IMR-90 (cell line): ENCODE measurements around the gene SERINC3. TPM values are rescaled to one million over a fixed set of nuclear protein-coding genes. Genes with fewer than 3 reads are reported as not detected.

ENCODE experiments used
- ATAC-seq: fragments of 200-7000 bp; cut with Tn5 transposase; 2 replicates; pipeline ENCODE4 v1.9.1; 2020; ENCODE audit warnings: low read depth, mild to moderate bottlenecking, moderate library complexity
- BruUV-seq: library from RNA; stranded (reverse); fragments of 400-500 nt; replicated peaks from 2 replicates; lab custom pipeline; 2021; lab: Mats Ljungman, UMichigan
- CTCF ChIA-PET: fragments of 300-600 bp; formaldehyde crosslinking; extraction: SDS; loops from one replicate; lab custom pipeline; 2021; ENCODE audit warnings: antibody characterized with exemption; lab: Yijun Ruan, JAX
- POLR2A ChIA-PET: fragments of 300-600 bp; sonication (Branson Sonifier 250); formaldehyde crosslinking; loops from one replicate; lab custom pipeline; 2022; ENCODE audit warnings: antibody characterized with exemption; ENCODE audit not compliant: unreplicated experiment; lab: Charles Lee
- DNase-seq: peaks from one replicate; pipeline ENCODE4 v3.0.0; 2013
- H2AFZ ChIP-seq: replicated peaks from 2 replicates; pipeline ENCODE3; 2013; ENCODE audit warnings: low read length, mild to moderate bottlenecking; ENCODE audit not compliant: poor library complexity
- H2AK5ac ChIP-seq: 2 replicates; pipeline ENCODE4 v1.6.1; 2013; ENCODE audit warnings: low read depth, low read length, inconsistent platforms
- H2AK9ac ChIP-seq: replicated peaks from 2 replicates; pipeline ENCODE3; 2013; ENCODE audit warnings: mild to moderate bottlenecking, low read depth, low read length, moderate library complexity; ENCODE audit not compliant: poor library complexity
- H2BK120ac ChIP-seq: 2 replicates; pipeline ENCODE4 v1.6.1; 2013; ENCODE audit warnings: low read depth, low read length, inconsistent platforms
- H2BK15ac ChIP-seq: 3 replicates; pipeline ENCODE4 v1.6.1; 2013; ENCODE audit warnings: low read depth, low read length, inconsistent platforms
- H2BK20ac ChIP-seq: 2 replicates; pipeline ENCODE4 v1.6.1; 2013; ENCODE audit warnings: low read depth, mild to moderate bottlenecking, inconsistent platforms, low read length, moderate library complexity
- H2BK5ac ChIP-seq: 2 replicates; pipeline ENCODE4 v1.6.1; 2013; ENCODE audit warnings: mild to moderate bottlenecking, low read depth, low read length, inconsistent platforms; ENCODE audit not compliant: poor library complexity, severe bottlenecking
- H3K14ac ChIP-seq: replicated peaks from 2 replicates; pipeline ENCODE4 v1.6.1; 2013; ENCODE audit warnings: low read depth, low read length, inconsistent platforms
- H3K18ac ChIP-seq: 2 replicates; pipeline ENCODE4 v1.6.1; 2013; ENCODE audit warnings: low read depth, low read length, control low read depth
- H3K23ac ChIP-seq: 2 replicates; pipeline ENCODE4 v1.6.1; 2013; ENCODE audit warnings: low read depth, low read length, inconsistent platforms
- H3K27ac ChIP-seq: 2 replicates; pipeline ENCODE4 v1.5.1; 2013; ENCODE audit warnings: mild to moderate bottlenecking, control low read depth, low read length; ENCODE audit not compliant: insufficient read depth
- H3K27me3 ChIP-seq: 2 replicates; pipeline ENCODE4 v1.6.1; 2013; ENCODE audit warnings: low read length; ENCODE audit not compliant: control insufficient read depth, insufficient read depth
- H3K36me3 ChIP-seq: 2 replicates; pipeline ENCODE4 v1.6.1; 2013; ENCODE audit warnings: low read length, mixed read lengths; ENCODE audit not compliant: control insufficient read depth, insufficient read depth
- H3K4ac ChIP-seq: 2 replicates; pipeline ENCODE4 v1.6.1; 2013; ENCODE audit warnings: low read depth, low read length, inconsistent platforms
- H3K4me1 ChIP-seq: 2 replicates; pipeline ENCODE4 v1.6.1; 2013; ENCODE audit warnings: low read length, mixed read lengths; ENCODE audit not compliant: control insufficient read depth, insufficient read depth
- H3K4me2 ChIP-seq: 2 replicates; pipeline ENCODE4 v1.6.1; 2013; ENCODE audit warnings: low read depth, mild to moderate bottlenecking, control low read depth, low read length, moderate library complexity
- H3K4me3 ChIP-seq: 2 replicates; pipeline ENCODE4 v1.5.1; 2013; ENCODE audit warnings: low read depth, mild to moderate bottlenecking, control low read depth, low read length, moderate library complexity; ENCODE audit not compliant: insufficient read depth
- H3K56ac ChIP-seq: 2 replicates; pipeline ENCODE4 v1.6.1; 2013; ENCODE audit warnings: low read length, inconsistent platforms; ENCODE audit not compliant: insufficient read depth; ENCODE audit errors: extremely low read depth
- H3K79me1 ChIP-seq, 2 experiments: 2 replicates each; pipeline ENCODE4 v1.6.1; 2013; ENCODE audit warnings: low read length in 2 of 2, inconsistent platforms in 1 of 2, low read depth in 1 of 2
- H3K9ac ChIP-seq: 2 replicates; pipeline ENCODE4 v1.6.1; 2013; ENCODE audit warnings: low read depth, low read length, control low read depth
- H3K9me1 ChIP-seq: 2 replicates; pipeline ENCODE4 v1.6.1; 2013; ENCODE audit warnings: low read length, inconsistent platforms; ENCODE audit not compliant: insufficient read depth
- H3K9me3 ChIP-seq: 2 replicates; pipeline ENCODE4 v1.6.1; 2013; ENCODE audit warnings: low read length; ENCODE audit not compliant: control insufficient read depth, insufficient read depth
- H4K20me1 ChIP-seq: 2 replicates; pipeline ENCODE4 v1.6.1; 2013; ENCODE audit warnings: low read length, inconsistent platforms; ENCODE audit not compliant: insufficient read depth
- H4K5ac ChIP-seq: 2 replicates; pipeline ENCODE4 v1.6.1; 2013; ENCODE audit warnings: mild to moderate bottlenecking, low read depth, low read length, control low read depth
- H4K8ac ChIP-seq, 2 experiments: 2 replicates each; pipeline ENCODE4 v1.6.1; 2013; ENCODE audit warnings: low read depth in 2 of 2, low read length in 2 of 2, control low read depth in 1 of 2, inconsistent platforms in 1 of 2
- H4K91ac ChIP-seq: 2 replicates; pipeline ENCODE4 v1.6.1; 2013; ENCODE audit warnings: low read depth, low read length, inconsistent platforms; ENCODE audit not compliant: insufficient read depth
- BHLHE40 ChIP-seq: fragments of 150-350 bp; IDR thresholded peaks from 2 replicates; pipeline ENCODE4 v1.6.1; 2016; ENCODE audit warnings: mild to moderate bottlenecking, low read depth, low read length
- CHD1 ChIP-seq: IDR thresholded peaks from 2 replicates; pipeline ENCODE4 v1.6.1; 2012; ENCODE audit warnings: low read depth, low read length, improper control_type of control experiment
- FOS ChIP-seq: fragments of 150-350 bp; IDR thresholded peaks from 2 replicates; pipeline ENCODE4 v1.6.1; 2016; ENCODE audit warnings: low read depth, low read length
- MAZ ChIP-seq: IDR thresholded peaks from 2 replicates; pipeline ENCODE4 v1.6.1; 2012; ENCODE audit warnings: low read depth, mild to moderate bottlenecking, low read length, improper control_type of control experiment, moderate library complexity, borderline replicate concordance
- MXI1 ChIP-seq: IDR thresholded peaks from 2 replicates; pipeline ENCODE4 v1.6.1; 2012; ENCODE audit warnings: low read depth, mild to moderate bottlenecking, low read length, moderate library complexity, borderline replicate concordance
- NFE2L2 ChIP-seq: fragments of 150-350 bp; IDR thresholded peaks from 2 replicates; pipeline ENCODE4 v1.6.1; 2016; ENCODE audit warnings: low read depth, mild to moderate bottlenecking, low read length
- POLR2A ChIP-seq: IDR thresholded peaks from 2 replicates; pipeline ENCODE4 v1.6.1; 2012; ENCODE audit warnings: mild to moderate bottlenecking, low read depth, low read length
- RAD21 ChIP-seq: IDR thresholded peaks from 2 replicates; pipeline ENCODE4 v1.6.1; 2012; ENCODE audit warnings: low read length, improper control_type of control experiment
- RCOR1 ChIP-seq: IDR thresholded peaks from 2 replicates; pipeline ENCODE4 v1.6.1; 2012; ENCODE audit warnings: mild to moderate bottlenecking, low read length, improper control_type of control experiment; ENCODE audit not compliant: insufficient replicate concordance
- WGBS, 2 experiments: methylation state at CpG; one replicate each; pipeline versions ENCODE4 v1.1.5 to v1.1.7; 2013; ENCODE audit warnings: missing lambda C conversion rate in 2 of 2; ENCODE audit not compliant: insufficient read length in 1 of 2; ENCODE audit errors: extremely low coverage in 2 of 2; 5-methylcytosine and 5-hydroxymethylcytosine counted together
- dilution Hi-C: fragments of 300-500 bp; cut with HindIII; formaldehyde crosslinking; loops from one replicate; pipeline ENCODE4 v1.14.3; 2018; ENCODE audit warnings: low sequenced_read_pairs; ENCODE audit not compliant: unreplicated experiment
- in situ Hi-C: fragments of 300-500 bp; cut with MboI; formaldehyde crosslinking; loops from 3 replicates; pipeline ENCODE4 v1.14.3; 2019; ENCODE audit warnings: low sequenced_read_pairs, inconsistent platforms, mixed read lengths
- intact Hi-C: fragments of 100-400 bp; cut with micrococcal nuclease; formaldehyde crosslinking; loops from 2 replicates; pipeline ENCODE4 v1.10.0; 2022
- polyA plus RNA-seq, 3 experiments: library from polyadenylated mRNA; depleted of rRNA; stranded (reverse); fragments of >200 nt; gene quantifications; 2 replicates each; pipeline ENCODE4 v1.2.3, GENCODE V29; 2012; ENCODE audit warnings: low replicate concordance in 1 of 3
- total RNA-seq: library from RNA; depleted of rRNA; stranded (reverse); fragments of >200 nt; gene quantifications from 2 replicates; pipeline ENCODE4 v1.2.3, GENCODE V29; 2012
- TF ChIP-seq, protein P1 (sequence below): fragments of 150-350 bp; IDR thresholded peaks from 2 replicates; pipeline ENCODE4 v1.6.1; 2017; ENCODE audit warnings: mild to moderate bottlenecking, antibody characterized with exemption, low read length, low read depth
- TF ChIP-seq, protein P2 (sequence below): conservative IDR thresholded peaks from 2 replicates; pipeline ENCODE4 v1.5.1; 2012; ENCODE audit warnings: mild to moderate bottlenecking, low read depth, low read length, improper control_type of control experiment
- TF ChIP-seq, protein P3 (sequence below): fragments of 150-350 bp; IDR thresholded peaks from 2 replicates; pipeline ENCODE4 v1.6.1; 2016; ENCODE audit warnings: low read depth, mild to moderate bottlenecking, low read length, moderate library complexity, borderline replicate concordance

SERINC3 gene
- total and polyA plus RNA-seq, 2 of the 4 experiments (the other 2 are of a cell fraction), result 101 to 132 TPM

DNA sequence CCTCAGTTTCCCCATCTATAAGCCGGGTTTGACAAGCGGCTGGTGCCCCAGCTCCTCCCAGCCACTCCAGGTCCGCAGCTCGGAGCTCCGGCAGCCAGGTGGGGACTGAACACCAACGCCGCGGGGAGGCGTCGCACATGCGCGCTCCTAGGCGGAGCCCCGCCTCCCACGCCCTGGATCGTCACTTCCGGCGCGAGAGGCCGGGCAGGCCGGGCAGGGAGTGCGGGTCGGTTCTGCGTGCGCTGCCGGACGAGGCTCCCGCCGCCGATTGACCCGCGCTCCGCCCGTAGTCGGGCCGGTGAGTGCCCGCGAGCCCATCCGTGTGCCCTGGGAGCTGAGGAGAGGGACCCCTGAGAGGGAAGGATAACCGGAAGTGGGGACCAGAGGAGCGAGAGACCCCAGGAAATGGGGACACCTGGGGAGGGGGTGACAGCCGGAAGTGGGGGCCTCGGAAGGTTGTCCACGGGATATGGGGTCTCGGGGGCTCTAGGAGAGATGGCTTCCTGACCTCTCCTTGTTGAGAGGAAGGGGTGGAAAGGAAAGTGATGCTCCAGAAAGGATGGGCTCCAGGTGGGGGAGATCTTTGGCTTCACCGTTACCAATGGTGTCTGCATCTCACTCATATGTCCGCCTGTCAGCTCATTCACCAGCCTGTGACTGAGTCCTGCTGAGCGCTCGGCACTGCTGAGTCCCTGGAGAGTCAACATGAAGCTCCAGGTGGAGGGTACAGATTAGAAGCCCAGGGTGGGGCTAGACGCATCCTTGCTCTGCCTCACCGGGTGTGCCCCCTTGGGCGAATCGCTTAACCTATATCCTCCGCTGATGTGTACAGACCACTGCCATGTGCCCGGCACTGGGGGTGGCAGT is 45.9 kb downstream of the SERINC3 start, which contains the start of gene TTPAL:
Gene TTPAL (plus strand): TSS at position 181 of the 867 bp plus-strand sequence. CDS start 4,126 bp downstream, outside the sequence.
- Histone ChIP-seq H4K20me1 (no peaks in the 10 kb centered on the region; the same call in 1 of the 2 replicates), H2BK5ac (peak within 1 kb of the TSS; percentile 84), H2AFZ (peak within 1 kb of the TSS; percentile 88), H2AK5ac (peak within 1 kb of the TSS; percentile 92), H4K91ac (peak within 1 kb of the TSS; percentile 92), H3K14ac (peak within 1 kb of the TSS; percentile 97), H4K5ac (peak within 1 kb of the TSS; percentile 91), H2BK120ac (peak within 1 kb of the TSS; percentile 53), H2BK15ac (no peak within 1 kb of the TSS; the same call in 2 of the 3 replicates), H3K4me2 (peak within 1 kb of the TSS; percentile 97), H3K4me3 (peak within 1 kb of the TSS; percentile 87), H3K27me3 (no peaks in the 10 kb centered on the region), H3K23ac (peak within 1 kb of the TSS; percentile 84), H3K9me1 (peaks cover 14% of the 10 kb centered on the region; the same call in 1 of the 2 replicates), H3K9ac (peak within 1 kb of the TSS; percentile 92), H3K4ac (peak within 1 kb of the TSS; percentile 92), H3K36me3 (peaks cover 11% of the 10 kb centered on the region), H2AK9ac (peak within 1 kb of the TSS; percentile 97), H3K27ac (peak within 1 kb of the TSS; percentile 90), H4K8ac (peak within 1 kb of the TSS; percentile 77 to 97), H3K4me1 (peaks cover 4% of the 10 kb centered on the region; the same call in 1 of the 2 replicates), H3K79me1 (peaks cover 20 to 43% of the 10 kb centered on the region in 2 experiments), H3K56ac (peak within 1 kb of the TSS; percentile 46), H2BK20ac (peak within 1 kb of the TSS; percentile 10; the same call in 1 of the 2 replicates), H3K9me3 (no peaks in the 10 kb centered on the region), H3K18ac (peak within 1 kb of the TSS; percentile 77)
- WGBS, 2 experiments, result 0% methylated on average over 18 of the region's 55 CpGs; no CpG with 5 or more reads in 1 of the 2 experiments
- no TSS peak for BruUV-seq
- ChIA-PET CTCF (interaction anchor here (0.6 to 0.7 kb wide), 2 partner anchors 132 to 1564 kb away, joined by 4 to 6 read pairs; no protein-coding TSS in a partner anchor), POLR2A (no interaction called here)
- dilution Hi-C loops (no loop called here), in situ Hi-C loops (loop anchor here (10.0 to 25.0 kb wide), 3 partner anchors 139 to 1311 kb away; partner anchors contain the start of genes DNTTIP1, OSER1 and WFDC3), intact Hi-C loops (loop anchor here (1.0 kb wide), 1 partner anchor 134 kb away; no protein-coding TSS in a partner anchor)
- DNase-seq (peak; percentile 82), ATAC-seq (peak; percentile 97)
- TF ChIP-seq MAZ (peak; percentile 89; the same call in 1 of the 2 replicates), CHD1 (no peak), FOS (no peak), BHLHE40 (no peak), MXI1 (peak; percentile 71; the same call in 1 of the 2 replicates), RCOR1 (no peak), RAD21 (peak; percentile 34), POLR2A (peak; percentile 96), NFE2L2 (0 out of 2 replicates have a peak, but pooled peaks have one; percentile 9)
- TF ChIP-seq, protein P1, sequence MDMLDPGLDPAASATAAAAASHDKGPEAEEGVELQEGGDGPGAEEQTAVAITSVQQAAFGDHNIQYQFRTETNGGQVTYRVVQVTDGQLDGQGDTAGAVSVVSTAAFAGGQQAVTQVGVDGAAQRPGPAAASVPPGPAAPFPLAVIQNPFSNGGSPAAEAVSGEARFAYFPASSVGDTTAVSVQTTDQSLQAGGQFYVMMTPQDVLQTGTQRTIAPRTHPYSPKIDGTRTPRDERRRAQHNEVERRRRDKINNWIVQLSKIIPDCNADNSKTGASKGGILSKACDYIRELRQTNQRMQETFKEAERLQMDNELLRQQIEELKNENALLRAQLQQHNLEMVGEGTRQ, result peak; percentile 9; the same call in 1 of the 2 replicates
- TF ChIP-seq, protein P2, sequence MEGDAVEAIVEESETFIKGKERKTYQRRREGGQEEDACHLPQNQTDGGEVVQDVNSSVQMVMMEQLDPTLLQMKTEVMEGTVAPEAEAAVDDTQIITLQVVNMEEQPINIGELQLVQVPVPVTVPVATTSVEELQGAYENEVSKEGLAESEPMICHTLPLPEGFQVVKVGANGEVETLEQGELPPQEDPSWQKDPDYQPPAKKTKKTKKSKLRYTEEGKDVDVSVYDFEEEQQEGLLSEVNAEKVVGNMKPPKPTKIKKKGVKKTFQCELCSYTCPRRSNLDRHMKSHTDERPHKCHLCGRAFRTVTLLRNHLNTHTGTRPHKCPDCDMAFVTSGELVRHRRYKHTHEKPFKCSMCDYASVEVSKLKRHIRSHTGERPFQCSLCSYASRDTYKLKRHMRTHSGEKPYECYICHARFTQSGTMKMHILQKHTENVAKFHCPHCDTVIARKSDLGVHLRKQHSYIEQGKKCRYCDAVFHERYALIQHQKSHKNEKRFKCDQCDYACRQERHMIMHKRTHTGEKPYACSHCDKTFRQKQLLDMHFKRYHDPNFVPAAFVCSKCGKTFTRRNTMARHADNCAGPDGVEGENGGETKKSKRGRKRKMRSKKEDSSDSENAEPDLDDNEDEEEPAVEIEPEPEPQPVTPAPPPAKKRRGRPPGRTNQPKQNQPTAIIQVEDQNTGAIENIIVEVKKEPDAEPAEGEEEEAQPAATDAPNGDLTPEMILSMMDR, result peak; percentile 38
- TF ChIP-seq, protein P3, sequence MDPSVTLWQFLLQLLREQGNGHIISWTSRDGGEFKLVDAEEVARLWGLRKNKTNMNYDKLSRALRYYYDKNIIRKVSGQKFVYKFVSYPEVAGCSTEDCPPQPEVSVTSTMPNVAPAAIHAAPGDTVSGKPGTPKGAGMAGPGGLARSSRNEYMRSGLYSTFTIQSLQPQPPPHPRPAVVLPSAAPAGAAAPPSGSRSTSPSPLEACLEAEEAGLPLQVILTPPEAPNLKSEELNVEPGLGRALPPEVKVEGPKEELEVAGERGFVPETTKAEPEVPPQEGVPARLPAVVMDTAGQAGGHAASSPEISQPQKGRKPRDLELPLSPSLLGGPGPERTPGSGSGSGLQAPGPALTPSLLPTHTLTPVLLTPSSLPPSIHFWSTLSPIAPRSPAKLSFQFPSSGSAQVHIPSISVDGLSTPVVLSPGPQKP, result 0 out of 2 replicates have a peak, but pooled peaks have one; percentile 21
